Gastrocnemius medialis (tissue), 4 donors: ENCODE measurements around the gene TFCP2L1.

Source experiments
- CTCF ChIP-seq, 5 experiments: fragments of 450-650 bp in 3 of 5; fragments of 200-600 bp in 2 of 5; sonication (generic) in 2 of 5; IDR thresholded peaks in 4 of 5; conservative IDR thresholded peaks in 1 of 5; 1 replicate in 4 of 5; 2 replicates in 1 of 5; pipeline ENCODE4 v1.5.1; 2016 to 2019; ENCODE audit warnings: antibody characterized with exemption in 5 of 5, mild to moderate bottlenecking in 3 of 5, moderate library complexity in 3 of 5
- POLR2A ChIP-seq, 2 donors: fragments of 450-650 bp; IDR thresholded peaks; one replicate each; pipeline ENCODE4 v1.6.1; 2017; ENCODE audit warnings: antibody characterized with exemption in 2 of 2, mild to moderate bottlenecking in 2 of 2, moderate library complexity in 2 of 2

- no peak for TF ChIP-seq CTCF (IDR thresholded peaks at IDR 0.05 in 4 of 5, conservative IDR thresholded peaks at IDR 0.05 in 1 of 5)
- TF ChIP-seq POLR2A (IDR thresholded peaks at IDR 0.05), result no peak
Measured at GRCh38 chr2:121246704-121247255, 38.2 kb downstream of the TFCP2L1 start.
